K562 (cell line): Measurements from ENCODE around the gene NQO2. TPM values are rescaled to one million over a fixed set of nuclear protein-coding genes. Genes with fewer than 3 reads are reported as not detected.

Experiments used
- TOE1 ChIP-seq, 2 experiments: fragments of 450-650 bp in 1 of 2; sonication (generic) in 1 of 2; formaldehyde crosslinking in 1 of 2; IDR thresholded peaks; 2 replicates each; pipeline versions ENCODE4 v1.7.1 to v1.8.0; 2016 to 2022; ENCODE audit warnings: borderline replicate concordance in 2 of 2, mild to moderate bottlenecking in 2 of 2, antibody characterized with exemption in 1 of 2, inconsistent platforms in 1 of 2, low read depth in 1 of 2, missing genetic modification reagents in 1 of 2, moderate library complexity in 1 of 2
- polyA plus RNA-seq, 8 experiments: library from polyadenylated mRNA; depleted of rRNA in 4 of 8; stranded (reverse) in 5 of 8; unstranded in 3 of 8; fragments of >200 nt; fragmentation: Nextera tagmentation in 2 of 8; fragmentation: Illumina TruSeq in 1 of 8; extraction: Ambion mirVana in 2 of 8; extraction: Trizol in 1 of 8; gene quantifications; 2 replicates each; pipeline versions ENCODE4 v1.2.1 to v1.2.3, GENCODE V29; 2011 to 2014; ENCODE audit warnings: inconsistent platforms in 1 of 8, missing spikeins in 1 of 8
- total RNA-seq, 7 experiments: library from RNA; depleted of rRNA in 6 of 7; stranded (reverse); fragments of >200 nt in 6 of 7; fragmentation: Illumina TruSeq in 2 of 7; extraction: Trizol in 2 of 7; gene quantifications; 2 replicates each; pipeline versions ENCODE4 v1.2.1 to v1.2.3, GENCODE V29; 2011 to 2021; ENCODE audit warnings: low replicate concordance in 1 of 7
- TF ChIP-seq, protein P1 (sequence below), 2 experiments: fragments of 150-350 bp in 1 of 2; IDR thresholded peaks; 2 replicates each; pipeline ENCODE4 v1.6.1; 2012 to 2016; ENCODE audit warnings: low read depth in 2 of 2, low read length in 2 of 2, mild to moderate bottlenecking in 1 of 2, moderate library complexity in 1 of 2
- TF ChIP-seq, protein P2 (sequence below): fragments of 450-650 bp; conservative IDR thresholded peaks from 2 replicates; pipeline ENCODE4 v1.6.1; 2016; ENCODE audit warnings: missing genetic modification characterization, low read depth, mild to moderate bottlenecking, missing compliant biosample characterization, moderate library complexity
- TF ChIP-seq, protein P3 (sequence below): fragments of 450-650 bp; IDR thresholded peaks from 2 replicates; pipeline ENCODE4 v1.6.1; 2016
- TF ChIP-seq, protein P4 (sequence below): fragments of 200-600 bp; sonication (generic); IDR thresholded peaks from one replicate; pipeline ENCODE4 v1.6.1; 2012; ENCODE audit warnings: mild to moderate bottlenecking, low read depth, low read length, inconsistent platforms
- TF ChIP-seq, protein P5 (sequence below): sonication (generic); formaldehyde crosslinking; IDR thresholded peaks from 2 replicates; pipeline ENCODE4 v1.9.0; 2022; ENCODE audit warnings: mild to moderate bottlenecking, missing genetic modification reagents

The NQO2 gene
- total and polyA plus RNA-seq, 9 of the 15 experiments (the other 6 are each of a cell fraction or from before 2014, with no cell fraction given): 54.6 to 214 (median 116) TPM

DNA sequence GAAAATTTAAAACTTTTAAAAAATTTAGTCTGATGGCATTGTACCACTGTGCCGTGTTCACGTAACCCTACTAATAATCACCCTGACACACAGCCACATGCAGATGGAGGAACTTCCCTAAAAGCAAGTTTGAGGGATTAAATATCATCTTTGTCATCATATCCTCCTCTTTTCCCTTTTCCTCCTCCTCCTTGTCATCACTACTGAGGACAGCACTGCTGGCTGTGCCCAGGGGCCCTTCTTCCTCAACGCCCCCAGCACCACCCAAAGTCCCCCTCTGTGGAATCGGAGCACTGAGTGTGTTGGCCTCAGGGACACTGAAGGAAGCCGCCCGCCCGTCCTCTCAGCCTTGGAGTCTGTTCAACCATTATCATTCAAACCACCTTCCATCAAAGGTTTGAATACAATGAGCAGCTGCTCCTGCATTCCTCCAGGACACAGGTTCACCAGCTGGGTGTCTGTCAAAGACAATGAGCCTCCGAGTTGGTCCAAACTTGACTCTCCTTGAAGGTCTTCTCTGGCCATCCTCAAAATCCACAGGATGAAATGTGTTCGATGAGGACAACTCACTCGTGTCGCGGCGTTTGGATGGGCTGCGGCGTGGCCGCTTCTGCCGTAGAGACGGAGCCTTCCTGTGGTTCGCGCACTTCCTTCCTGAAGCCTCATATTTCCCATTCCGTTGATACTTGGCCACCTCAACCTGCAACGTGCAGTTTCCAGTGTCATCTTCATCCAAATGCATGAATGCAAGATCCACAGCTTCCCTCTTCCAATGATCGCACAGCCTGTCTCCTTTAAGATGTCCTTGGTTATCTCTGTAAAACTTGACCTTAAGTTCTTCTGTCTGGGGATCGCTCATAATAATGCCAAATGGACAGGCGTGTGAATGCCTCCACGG, 23.3 kb downstream of the NQO2 start (continued):
- TF ChIP-seq, protein P1, sequence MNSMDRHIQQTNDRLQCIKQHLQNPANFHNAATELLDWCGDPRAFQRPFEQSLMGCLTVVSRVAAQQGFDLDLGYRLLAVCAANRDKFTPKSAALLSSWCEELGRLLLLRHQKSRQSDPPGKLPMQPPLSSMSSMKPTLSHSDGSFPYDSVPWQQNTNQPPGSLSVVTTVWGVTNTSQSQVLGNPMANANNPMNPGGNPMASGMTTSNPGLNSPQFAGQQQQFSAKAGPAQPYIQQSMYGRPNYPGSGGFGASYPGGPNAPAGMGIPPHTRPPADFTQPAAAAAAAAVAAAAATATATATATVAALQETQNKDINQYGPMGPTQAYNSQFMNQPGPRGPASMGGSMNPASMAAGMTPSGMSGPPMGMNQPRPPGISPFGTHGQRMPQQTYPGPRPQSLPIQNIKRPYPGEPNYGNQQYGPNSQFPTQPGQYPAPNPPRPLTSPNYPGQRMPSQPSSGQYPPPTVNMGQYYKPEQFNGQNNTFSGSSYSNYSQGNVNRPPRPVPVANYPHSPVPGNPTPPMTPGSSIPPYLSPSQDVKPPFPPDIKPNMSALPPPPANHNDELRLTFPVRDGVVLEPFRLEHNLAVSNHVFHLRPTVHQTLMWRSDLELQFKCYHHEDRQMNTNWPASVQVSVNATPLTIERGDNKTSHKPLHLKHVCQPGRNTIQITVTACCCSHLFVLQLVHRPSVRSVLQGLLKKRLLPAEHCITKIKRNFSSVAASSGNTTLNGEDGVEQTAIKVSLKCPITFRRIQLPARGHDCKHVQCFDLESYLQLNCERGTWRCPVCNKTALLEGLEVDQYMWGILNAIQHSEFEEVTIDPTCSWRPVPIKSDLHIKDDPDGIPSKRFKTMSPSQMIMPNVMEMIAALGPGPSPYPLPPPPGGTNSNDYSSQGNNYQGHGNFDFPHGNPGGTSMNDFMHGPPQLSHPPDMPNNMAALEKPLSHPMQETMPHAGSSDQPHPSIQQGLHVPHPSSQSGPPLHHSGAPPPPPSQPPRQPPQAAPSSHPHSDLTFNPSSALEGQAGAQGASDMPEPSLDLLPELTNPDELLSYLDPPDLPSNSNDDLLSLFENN (IDR thresholded peaks at IDR 0.05; ENCODE audit: low read depth in 2 of 2, low read length in 2 of 2): no peak
- TF ChIP-seq TOE1 (IDR thresholded peaks at IDR 0.05; ENCODE audit: borderline replicate concordance) (no peak), TOE1 (CRISPR knock-in tag; IDR thresholded peaks at IDR 0.05; ENCODE audit: borderline replicate concordance, low read depth) (peak; percentile 82; the same call in 1 of the 2 replicates)
- TF ChIP-seq, protein P2, sequence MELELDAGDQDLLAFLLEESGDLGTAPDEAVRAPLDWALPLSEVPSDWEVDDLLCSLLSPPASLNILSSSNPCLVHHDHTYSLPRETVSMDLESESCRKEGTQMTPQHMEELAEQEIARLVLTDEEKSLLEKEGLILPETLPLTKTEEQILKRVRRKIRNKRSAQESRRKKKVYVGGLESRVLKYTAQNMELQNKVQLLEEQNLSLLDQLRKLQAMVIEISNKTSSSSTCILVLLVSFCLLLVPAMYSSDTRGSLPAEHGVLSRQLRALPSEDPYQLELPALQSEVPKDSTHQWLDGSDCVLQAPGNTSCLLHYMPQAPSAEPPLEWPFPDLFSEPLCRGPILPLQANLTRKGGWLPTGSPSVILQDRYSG (tag): no peak
- TF ChIP-seq, protein P3, sequence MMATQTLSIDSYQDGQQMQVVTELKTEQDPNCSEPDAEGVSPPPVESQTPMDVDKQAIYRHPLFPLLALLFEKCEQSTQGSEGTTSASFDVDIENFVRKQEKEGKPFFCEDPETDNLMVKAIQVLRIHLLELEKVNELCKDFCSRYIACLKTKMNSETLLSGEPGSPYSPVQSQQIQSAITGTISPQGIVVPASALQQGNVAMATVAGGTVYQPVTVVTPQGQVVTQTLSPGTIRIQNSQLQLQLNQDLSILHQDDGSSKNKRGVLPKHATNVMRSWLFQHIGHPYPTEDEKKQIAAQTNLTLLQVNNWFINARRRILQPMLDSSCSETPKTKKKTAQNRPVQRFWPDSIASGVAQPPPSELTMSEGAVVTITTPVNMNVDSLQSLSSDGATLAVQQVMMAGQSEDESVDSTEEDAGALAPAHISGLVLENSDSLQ: no peak
- TF ChIP-seq, protein P4, sequence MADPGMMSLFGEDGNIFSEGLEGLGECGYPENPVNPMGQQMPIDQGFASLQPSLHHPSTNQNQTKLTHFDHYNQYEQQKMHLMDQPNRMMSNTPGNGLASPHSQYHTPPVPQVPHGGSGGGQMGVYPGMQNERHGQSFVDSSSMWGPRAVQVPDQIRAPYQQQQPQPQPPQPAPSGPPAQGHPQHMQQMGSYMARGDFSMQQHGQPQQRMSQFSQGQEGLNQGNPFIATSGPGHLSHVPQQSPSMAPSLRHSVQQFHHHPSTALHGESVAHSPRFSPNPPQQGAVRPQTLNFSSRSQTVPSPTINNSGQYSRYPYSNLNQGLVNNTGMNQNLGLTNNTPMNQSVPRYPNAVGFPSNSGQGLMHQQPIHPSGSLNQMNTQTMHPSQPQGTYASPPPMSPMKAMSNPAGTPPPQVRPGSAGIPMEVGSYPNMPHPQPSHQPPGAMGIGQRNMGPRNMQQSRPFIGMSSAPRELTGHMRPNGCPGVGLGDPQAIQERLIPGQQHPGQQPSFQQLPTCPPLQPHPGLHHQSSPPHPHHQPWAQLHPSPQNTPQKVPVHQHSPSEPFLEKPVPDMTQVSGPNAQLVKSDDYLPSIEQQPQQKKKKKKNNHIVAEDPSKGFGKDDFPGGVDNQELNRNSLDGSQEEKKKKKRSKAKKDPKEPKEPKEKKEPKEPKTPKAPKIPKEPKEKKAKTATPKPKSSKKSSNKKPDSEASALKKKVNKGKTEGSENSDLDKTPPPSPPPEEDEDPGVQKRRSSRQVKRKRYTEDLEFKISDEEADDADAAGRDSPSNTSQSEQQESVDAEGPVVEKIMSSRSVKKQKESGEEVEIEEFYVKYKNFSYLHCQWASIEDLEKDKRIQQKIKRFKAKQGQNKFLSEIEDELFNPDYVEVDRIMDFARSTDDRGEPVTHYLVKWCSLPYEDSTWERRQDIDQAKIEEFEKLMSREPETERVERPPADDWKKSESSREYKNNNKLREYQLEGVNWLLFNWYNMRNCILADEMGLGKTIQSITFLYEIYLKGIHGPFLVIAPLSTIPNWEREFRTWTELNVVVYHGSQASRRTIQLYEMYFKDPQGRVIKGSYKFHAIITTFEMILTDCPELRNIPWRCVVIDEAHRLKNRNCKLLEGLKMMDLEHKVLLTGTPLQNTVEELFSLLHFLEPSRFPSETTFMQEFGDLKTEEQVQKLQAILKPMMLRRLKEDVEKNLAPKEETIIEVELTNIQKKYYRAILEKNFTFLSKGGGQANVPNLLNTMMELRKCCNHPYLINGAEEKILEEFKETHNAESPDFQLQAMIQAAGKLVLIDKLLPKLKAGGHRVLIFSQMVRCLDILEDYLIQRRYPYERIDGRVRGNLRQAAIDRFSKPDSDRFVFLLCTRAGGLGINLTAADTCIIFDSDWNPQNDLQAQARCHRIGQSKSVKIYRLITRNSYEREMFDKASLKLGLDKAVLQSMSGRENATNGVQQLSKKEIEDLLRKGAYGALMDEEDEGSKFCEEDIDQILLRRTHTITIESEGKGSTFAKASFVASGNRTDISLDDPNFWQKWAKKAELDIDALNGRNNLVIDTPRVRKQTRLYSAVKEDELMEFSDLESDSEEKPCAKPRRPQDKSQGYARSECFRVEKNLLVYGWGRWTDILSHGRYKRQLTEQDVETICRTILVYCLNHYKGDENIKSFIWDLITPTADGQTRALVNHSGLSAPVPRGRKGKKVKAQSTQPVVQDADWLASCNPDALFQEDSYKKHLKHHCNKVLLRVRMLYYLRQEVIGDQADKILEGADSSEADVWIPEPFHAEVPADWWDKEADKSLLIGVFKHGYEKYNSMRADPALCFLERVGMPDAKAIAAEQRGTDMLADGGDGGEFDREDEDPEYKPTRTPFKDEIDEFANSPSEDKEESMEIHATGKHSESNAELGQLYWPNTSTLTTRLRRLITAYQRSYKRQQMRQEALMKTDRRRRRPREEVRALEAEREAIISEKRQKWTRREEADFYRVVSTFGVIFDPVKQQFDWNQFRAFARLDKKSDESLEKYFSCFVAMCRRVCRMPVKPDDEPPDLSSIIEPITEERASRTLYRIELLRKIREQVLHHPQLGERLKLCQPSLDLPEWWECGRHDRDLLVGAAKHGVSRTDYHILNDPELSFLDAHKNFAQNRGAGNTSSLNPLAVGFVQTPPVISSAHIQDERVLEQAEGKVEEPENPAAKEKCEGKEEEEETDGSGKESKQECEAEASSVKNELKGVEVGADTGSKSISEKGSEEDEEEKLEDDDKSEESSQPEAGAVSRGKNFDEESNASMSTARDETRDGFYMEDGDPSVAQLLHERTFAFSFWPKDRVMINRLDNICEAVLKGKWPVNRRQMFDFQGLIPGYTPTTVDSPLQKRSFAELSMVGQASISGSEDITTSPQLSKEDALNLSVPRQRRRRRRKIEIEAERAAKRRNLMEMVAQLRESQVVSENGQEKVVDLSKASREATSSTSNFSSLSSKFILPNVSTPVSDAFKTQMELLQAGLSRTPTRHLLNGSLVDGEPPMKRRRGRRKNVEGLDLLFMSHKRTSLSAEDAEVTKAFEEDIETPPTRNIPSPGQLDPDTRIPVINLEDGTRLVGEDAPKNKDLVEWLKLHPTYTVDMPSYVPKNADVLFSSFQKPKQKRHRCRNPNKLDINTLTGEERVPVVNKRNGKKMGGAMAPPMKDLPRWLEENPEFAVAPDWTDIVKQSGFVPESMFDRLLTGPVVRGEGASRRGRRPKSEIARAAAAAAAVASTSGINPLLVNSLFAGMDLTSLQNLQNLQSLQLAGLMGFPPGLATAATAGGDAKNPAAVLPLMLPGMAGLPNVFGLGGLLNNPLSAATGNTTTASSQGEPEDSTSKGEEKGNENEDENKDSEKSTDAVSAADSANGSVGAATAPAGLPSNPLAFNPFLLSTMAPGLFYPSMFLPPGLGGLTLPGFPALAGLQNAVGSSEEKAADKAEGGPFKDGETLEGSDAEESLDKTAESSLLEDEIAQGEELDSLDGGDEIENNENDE: no peak
- TF ChIP-seq, protein P5, sequence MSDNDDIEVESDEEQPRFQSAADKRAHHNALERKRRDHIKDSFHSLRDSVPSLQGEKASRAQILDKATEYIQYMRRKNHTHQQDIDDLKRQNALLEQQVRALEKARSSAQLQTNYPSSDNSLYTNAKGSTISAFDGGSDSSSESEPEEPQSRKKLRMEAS (CRISPR knock-in tag): no peak
